ENCODE data around the gene EDRF1. TPM values are rescaled to one million over a fixed set of nuclear protein-coding genes. Genes with fewer than 3 reads are reported as not detected.

EDRF1 gene, protein sequence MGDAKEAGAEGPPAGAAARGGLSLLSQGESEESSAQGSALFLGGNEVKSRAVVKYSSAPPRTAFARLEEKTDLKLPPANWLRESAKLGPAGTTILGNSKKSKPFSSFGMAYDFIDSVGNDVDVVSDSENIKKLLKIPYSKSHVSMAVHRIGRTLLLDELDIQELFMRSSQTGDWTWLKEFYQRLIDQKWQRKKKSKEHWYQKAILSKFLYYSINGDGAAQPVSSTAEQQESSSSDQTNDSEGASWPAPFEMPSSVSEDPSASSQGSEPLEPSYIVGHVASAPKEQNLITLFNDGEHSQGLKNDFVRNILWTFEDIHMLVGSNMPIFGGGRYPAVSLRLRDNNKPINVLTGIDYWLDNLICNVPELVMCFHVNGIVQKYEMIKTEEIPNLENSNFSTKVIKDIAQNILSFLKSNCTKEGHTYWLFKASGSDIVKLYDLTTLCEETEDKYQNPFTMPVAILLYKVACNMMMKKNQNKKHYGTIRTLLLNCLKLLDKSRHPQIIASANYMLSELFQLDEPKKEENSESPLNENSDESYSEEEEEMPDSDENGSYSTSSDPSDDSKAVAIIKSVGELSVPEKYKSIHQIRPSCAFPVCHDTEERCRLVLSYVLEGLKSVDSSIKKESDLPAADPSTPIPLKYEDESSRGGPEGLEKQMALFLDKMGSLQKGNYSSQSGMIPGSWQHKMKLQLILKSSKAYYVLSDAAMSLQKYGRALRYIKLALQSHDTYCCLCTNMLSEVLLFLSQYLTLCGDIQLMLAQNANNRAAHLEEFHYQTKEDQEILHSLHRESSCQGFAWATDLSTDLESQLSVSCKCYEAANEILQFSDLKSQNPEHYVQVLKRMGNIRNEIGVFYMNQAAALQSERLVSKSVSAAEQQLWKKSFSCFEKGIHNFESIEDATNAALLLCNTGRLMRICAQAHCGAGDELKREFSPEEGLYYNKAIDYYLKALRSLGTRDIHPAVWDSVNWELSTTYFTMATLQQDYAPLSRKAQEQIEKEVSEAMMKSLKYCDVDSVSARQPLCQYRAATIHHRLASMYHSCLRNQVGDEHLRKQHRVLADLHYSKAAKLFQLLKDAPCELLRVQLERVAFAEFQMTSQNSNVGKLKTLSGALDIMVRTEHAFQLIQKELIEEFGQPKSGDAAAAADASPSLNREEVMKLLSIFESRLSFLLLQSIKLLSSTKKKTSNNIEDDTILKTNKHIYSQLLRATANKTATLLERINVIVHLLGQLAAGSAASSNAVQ
- 10 to 100 TPM in 3 of 4 donors, 1 to 10 TPM in 1; 4.3 to 21.2 (median 15.6) TPM for total RNA-seq

GRCh38 chr10:125719173-125720001 lies at the start of gene EDRF1:
TSS of gene EDRF1 (plus strand) at chr10:125719709. CDS start at chr10:125719808, 99 bp downstream.
- peaks cover 0 to 34% (median 3%) of the 10 kb centered on the region in 3 donors for H3K36me3 ChIP-seq
- intact Hi-C loops (cut with DNase I) = no loop called here
- H3K9me3 ChIP-seq = no peaks in the 10 kb centered on the region
- peak in 2 of 4 donors; percentile 69 to 76 for TF ChIP-seq POLR2A (IDR thresholded peaks at IDR 0.05)
- TF ChIP-seq CTCF (IDR thresholded peaks at IDR 0.05) = peak in 1 of 6 experiments; percentile 23
- H3K4me3 ChIP-seq = peak within 1 kb of the TSS; percentile 81 to 96 (median 84)
- peak within 1 kb of the TSS; percentile 89 to 93 (median 90) for H3K27ac ChIP-seq
- peaks cover 6 to 26% (median 7%) of the 10 kb centered on the region in 3 donors for H3K4me1 ChIP-seq
- H3K27me3 ChIP-seq = no peaks in the 10 kb centered on the region
- WGBS, 2 donors = 0% methylated on average over 2 to 8 of the region's 72 CpGs
- peak; percentile 90 for DNase-seq

- WGBS, 2 donors = 65 to 77% methylated on average over 1 of the region's 1 CpG
- TF ChIP-seq CTCF (IDR thresholded peaks at IDR 0.05) (no peak), POLR2A (IDR thresholded peaks at IDR 0.05) (no peak)
- Histone ChIP-seq H3K36me3 (no peaks in the 10 kb centered on the region), H3K27ac (no peak overlapping the region), H3K4me3 (no peak overlapping the region), H3K27me3 (peaks cover 0 to 7% (median 0%) of the 10 kb centered on the region in 4 donors), H3K9me3 (peaks cover 0 to 10% (median 0%) of the 10 kb centered on the region in 3 donors), H3K4me1 (no peaks in the 10 kb centered on the region)
- intact Hi-C loops (cut with DNase I) = no loop called here
- DNase-seq = no peak
Observed at GRCh38 chr10:125672884-125673283, 46.6 kb upstream of the EDRF1 start.

DNA sequence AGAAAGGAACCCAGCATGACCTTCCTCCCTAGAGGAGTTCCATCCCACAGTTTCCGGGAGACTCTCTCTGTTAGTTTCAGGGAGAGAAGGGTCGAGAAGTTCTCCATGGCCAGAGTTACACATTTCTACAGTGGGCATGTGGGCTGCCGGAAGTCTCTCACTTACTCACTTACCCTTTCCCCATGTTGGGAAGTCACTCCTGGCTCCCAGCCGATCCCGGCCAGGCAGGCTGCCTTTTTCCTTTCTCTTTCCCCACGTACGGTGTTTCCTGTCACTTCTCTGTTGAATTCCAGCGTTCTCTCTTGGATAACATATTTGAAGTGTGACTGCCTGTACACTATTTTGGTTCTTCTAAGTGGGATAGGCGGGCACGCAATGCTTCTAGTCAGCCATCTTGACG lies 40.1 kb upstream of the EDRF1 start:
- intact Hi-C loops (cut with DNase I) = no loop called here
- no peak overlapping the region for H3K27ac ChIP-seq
- H3K4me3 ChIP-seq = no peak overlapping the region
- peaks cover 0 to 17% (median 0%) of the 10 kb centered on the region in 4 donors for H3K27me3 ChIP-seq
- no peak for DNase-seq
- 73 to 74% methylated on average over 11 of the region's 11 CpGs for WGBS, 2 donors
- H3K4me1 ChIP-seq = no peaks in the 10 kb centered on the region
- H3K9me3 ChIP-seq = no peaks in the 10 kb centered on the region
- H3K36me3 ChIP-seq = no peaks in the 10 kb centered on the region
- TF ChIP-seq POLR2A (IDR thresholded peaks at IDR 0.05) = no peak
- TF ChIP-seq CTCF (IDR thresholded peaks at IDR 0.05) = no peak

- H3K27ac ChIP-seq = no peak within 1 kb of the TSS
- no peak for DNase-seq
- H3K4me1 ChIP-seq = no peaks in the 10 kb centered on the region
- H3K27me3 ChIP-seq = peaks cover 0 to 9% (median 0%) of the 10 kb centered on the region in 4 donors
- TF ChIP-seq POLR2A (IDR thresholded peaks at IDR 0.05) = no peak
- TF ChIP-seq CTCF (IDR thresholded peaks at IDR 0.05) = no peak
- H3K4me3 ChIP-seq = no peak within 1 kb of the TSS
- no peaks in the 10 kb centered on the region for H3K9me3 ChIP-seq
- intact Hi-C loops (cut with DNase I) = no loop called here
- H3K36me3 ChIP-seq = no peaks in the 10 kb centered on the region
- 65 to 70% methylated on average over 2 of the region's 3 CpGs for WGBS, 2 donors
Observed at GRCh38 chr10:125683063-125683462, 36.4 kb upstream of the EDRF1 start, which contains the start of gene TEX36. TSS of gene TEX36 (minus strand) at chr10:125683163. CDS start at chr10:125682989, 174 bp downstream.

Data from esophagus squamous epithelium (tissue), 5 donors.